GM12878 (cell line): ENCODE data around the gene BBX.

ENCODE experiments used
- CBX3 ChIP-seq: fragments of 200-600 bp; sonication (generic); IDR thresholded peaks from 2 replicates; pipeline ENCODE4 v1.6.1; 2016; ENCODE audit warnings: low read depth, borderline replicate concordance
- HCFC1 ChIP-seq: fragments of 150-350 bp; IDR thresholded peaks from 2 replicates; pipeline ENCODE4 v1.6.1; 2014; ENCODE audit warnings: low read length
- MYC ChIP-seq: IDR thresholded peaks from 2 replicates; pipeline ENCODE4 v1.6.1; 2011; ENCODE audit warnings: mild to moderate bottlenecking, low read length, moderate library complexity, inconsistent platforms; ENCODE audit not compliant: insufficient read depth, insufficient replicate concordance, insufficient read length, severe bottlenecking
- NR2F1 ChIP-seq: fragments of 450-650 bp; conservative IDR thresholded peaks from 2 replicates; pipeline ENCODE4 v1.6.1; 2017; ENCODE audit warnings: mild to moderate bottlenecking
- SMAD1 ChIP-seq: fragments of 450-650 bp; IDR thresholded peaks from 2 replicates; pipeline ENCODE4 v1.6.1; 2018; ENCODE audit warnings: mild to moderate bottlenecking, low read depth; ENCODE audit not compliant: partially characterized antibody
- SUPT20H ChIP-seq: IDR thresholded peaks from 2 replicates; pipeline ENCODE4 v1.6.1; 2011; ENCODE audit warnings: low read depth, mild to moderate bottlenecking, low read length, moderate library complexity, borderline replicate concordance; ENCODE audit not compliant: control insufficient read depth
- ZNF207 ChIP-seq: fragments of 450-650 bp; IDR thresholded peaks from 2 replicates; pipeline ENCODE4 v1.6.1; 2014; ENCODE audit warnings: antibody characterized with exemption, mild to moderate bottlenecking, borderline replicate concordance
- TF ChIP-seq, protein P1 (sequence below), 3 experiments: IDR thresholded peaks in 2 of 3; conservative IDR thresholded peaks in 1 of 3; 2 replicates each; pipeline ENCODE4 v1.5.1; 2011; ENCODE audit warnings: low read depth in 3 of 3, low read length in 3 of 3, mild to moderate bottlenecking in 3 of 3, control low read depth in 2 of 3, moderate library complexity in 2 of 3, inconsistent platforms in 1 of 3, mixed read lengths in 1 of 3; ENCODE audit not compliant: control insufficient read depth in 2 of 3, insufficient read depth in 1 of 3; ENCODE audit errors: extremely low read depth in 1 of 3

DNA sequence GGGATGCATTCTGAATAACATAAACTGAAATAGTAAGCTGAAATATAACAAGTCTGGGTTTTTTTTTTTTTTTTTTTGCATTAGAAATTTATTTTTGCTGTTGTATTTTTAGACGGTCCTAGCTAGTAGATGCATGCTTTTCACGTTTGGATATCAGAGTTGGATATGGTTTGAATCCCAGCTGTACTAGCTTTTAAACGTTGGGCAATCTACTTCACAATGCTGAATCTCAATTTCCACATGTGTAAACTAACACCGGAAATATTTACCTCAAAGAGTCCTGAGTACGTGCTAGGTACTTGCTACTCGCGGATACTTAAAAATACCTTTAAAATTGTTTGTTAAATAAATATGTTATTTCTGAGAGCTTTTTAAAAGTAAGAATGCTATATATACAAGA, 139.8 kb downstream of the BBX start:
- no peak for TF ChIP-seq CBX3
- TF ChIP-seq SUPT20H = no peak
- TF ChIP-seq ZNF207 = no peak
- TF ChIP-seq MYC = no peak
- TF ChIP-seq, protein P1, sequence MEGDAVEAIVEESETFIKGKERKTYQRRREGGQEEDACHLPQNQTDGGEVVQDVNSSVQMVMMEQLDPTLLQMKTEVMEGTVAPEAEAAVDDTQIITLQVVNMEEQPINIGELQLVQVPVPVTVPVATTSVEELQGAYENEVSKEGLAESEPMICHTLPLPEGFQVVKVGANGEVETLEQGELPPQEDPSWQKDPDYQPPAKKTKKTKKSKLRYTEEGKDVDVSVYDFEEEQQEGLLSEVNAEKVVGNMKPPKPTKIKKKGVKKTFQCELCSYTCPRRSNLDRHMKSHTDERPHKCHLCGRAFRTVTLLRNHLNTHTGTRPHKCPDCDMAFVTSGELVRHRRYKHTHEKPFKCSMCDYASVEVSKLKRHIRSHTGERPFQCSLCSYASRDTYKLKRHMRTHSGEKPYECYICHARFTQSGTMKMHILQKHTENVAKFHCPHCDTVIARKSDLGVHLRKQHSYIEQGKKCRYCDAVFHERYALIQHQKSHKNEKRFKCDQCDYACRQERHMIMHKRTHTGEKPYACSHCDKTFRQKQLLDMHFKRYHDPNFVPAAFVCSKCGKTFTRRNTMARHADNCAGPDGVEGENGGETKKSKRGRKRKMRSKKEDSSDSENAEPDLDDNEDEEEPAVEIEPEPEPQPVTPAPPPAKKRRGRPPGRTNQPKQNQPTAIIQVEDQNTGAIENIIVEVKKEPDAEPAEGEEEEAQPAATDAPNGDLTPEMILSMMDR (IDR thresholded peaks at IDR 0.05 in 2 of 3, conservative IDR thresholded peaks at IDR 0.05 in 1 of 3; ENCODE audit: control insufficient read depth in 2 of 3, extremely low read depth in 1 of 3, insufficient read depth in 1 of 3, low read depth in 3 of 3, low read length in 3 of 3) = no peak
- TF ChIP-seq HCFC1 = no peak
- no peak for TF ChIP-seq NR2F1
- TF ChIP-seq SMAD1 = no peak
